Erythroblast (primary cell): Measurements from ENCODE around the gene CLDN17.

Experiments used
- GATA1 ChIP-seq: IDR thresholded peaks from 2 replicates; pipeline ENCODE4 v1.6.1; 2011; ENCODE audit warnings: low read depth, mild to moderate bottlenecking, control low read depth, low read length, moderate library complexity
- POLR2A ChIP-seq: IDR thresholded peaks from 2 replicates; pipeline ENCODE4 v1.6.1; 2011; ENCODE audit warnings: mild to moderate bottlenecking, low read length

- TF ChIP-seq POLR2A, result no peak
- TF ChIP-seq GATA1, result no peak
Observed at GRCh38 chr21:30129246-30129645, 37.4 kb downstream of the CLDN17 start.
